Adrenal gland (tissue), 12 donors: ENCODE results near the gene CEACAM5. TPM values are rescaled to one million over a fixed set of nuclear protein-coding genes. Genes with fewer than 3 reads are reported as not detected.

Source experiments
- DNase-seq, 7 donors: peaks; one replicate each; pipeline ENCODE4 v3.0.0-alpha.2; 2019 to 2020
- H3K27ac ChIP-seq, 5 donors: fragments of 200-600 bp; sonication (generic) in 4 of 5; 1 replicate in 3 of 5; 2 replicates in 2 of 5; pipeline versions ENCODE4 v1.5.1 to v1.8.0; 2016 to 2020; ENCODE audit warnings: mild to moderate bottlenecking in 1 of 5
- H3K27me3 ChIP-seq: fragments of 200-600 bp; 2 replicates; pipeline ENCODE4 v1.8.0; 2021
- H3K36me3 ChIP-seq, 2 donors: fragments of 200-600 bp; replicated peaks in 1 of 2; 1 replicate in 1 of 2; 2 replicates in 1 of 2; pipeline versions ENCODE4 v1.5.1 to v1.8.0; 2018 to 2022
- H3K4me1 ChIP-seq, 2 donors: fragments of 200-600 bp; replicated peaks in 1 of 2; 1 replicate in 1 of 2; 2 replicates in 1 of 2; pipeline versions ENCODE4 v1.5.1 to v1.8.0; 2018 to 2021
- H3K4me3 ChIP-seq, 4 donors: fragments of 200-600 bp; sonication (generic) in 3 of 4; one replicate each; pipeline ENCODE4 v1.5.1; 2016 to 2018
- H3K9me3 ChIP-seq, 3 donors: fragments of 200-600 bp; sonication (generic) in 1 of 3; replicated peaks in 1 of 3; 1 replicate in 2 of 3; 2 replicates in 1 of 3; pipeline versions ENCODE4 v1.5.1 to v1.8.0; 2016 to 2021
- POLR2A ChIP-seq, 2 donors: fragments of 450-650 bp; IDR thresholded peaks; one replicate each; pipeline ENCODE4 v1.6.1; 2017; ENCODE audit warnings: antibody characterized with exemption in 2 of 2, mild to moderate bottlenecking in 2 of 2, moderate library complexity in 1 of 2
- WGBS, 4 donors: extraction: QIAGEN DNeasy Blood & Tissue Kit in 2 of 4; methylation state at CpG; one replicate each; pipeline versions ENCODE4 v1.1.5 to v1.1.7; 2013 to 2017; 5-methylcytosine and 5-hydroxymethylcytosine counted together
- intact Hi-C, 2 donors: fragments of 100-400 bp; cut with DNase I; formaldehyde crosslinking; loops; one replicate each; pipeline versions ENCODE4 v1.14.1 to v1.15.0; 2022 to 2023
- polyA plus RNA-seq, 3 donors: library from polyadenylated mRNA; stranded (reverse); fragments of 200-250 nt in 2 of 3; fragments of 350-450 nt in 1 of 3; fragmentation: Illumina TruSeq in 1 of 3; extraction: RNeasy Lipid Tissue Mini Kit (QIAGEN cat#74804) in 1 of 3; gene quantifications; one replicate each; pipeline ENCODE4 v1.2.3, GENCODE V29; 2013 to 2014
- total RNA-seq, 9 donors: library from RNA; depleted of rRNA in 4 of 9; stranded (reverse); fragments of >200 nt in 4 of 9; fragments of 120-200 nt in 1 of 9; fragmentation: NEBNext Ultra II Directional in 1 of 9; extraction: Animal tissue kit (Norgen Biotek cat#: 25700) in 1 of 9; gene quantifications; one replicate each; pipeline versions ENCODE4 v1.1.0 to v1.2.4, GENCODE V29; 2013 to 2023
- TF ChIP-seq, protein P1 (sequence below), 6 experiments: fragments of 450-650 bp in 4 of 6; fragments of 200-600 bp in 2 of 6; sonication (generic) in 1 of 6; IDR thresholded peaks; 1 replicate in 5 of 6; 2 replicates in 1 of 6; pipeline versions ENCODE4 v1.5.1 to v1.8.0; 2016 to 2021; ENCODE audit warnings: antibody characterized with exemption in 6 of 6, mild to moderate bottlenecking in 2 of 6, moderate library complexity in 1 of 6
- donor health status: healthy with polysubstance abuse.
- donor health status: Bipolar disorder and iron deficiency.
- donor health status: DM: yes; HTN: yes; CAD: no.
- donor health status: DM: no; HTN: no; CAD: no.
- donor health status: DM: no; HTN: no; CAD: no.
- donor health status: DM: yes; HTN: yes; CAD: no.

Gene CEACAM5
- total and polyA plus RNA-seq, 12 donors = 0.06 to 0.72 (median 0.34) TPM; not detected in 6

GRCh38 chr19:41694831-41695635 lies 13.4 kb upstream of the CEACAM5 start:
- 66 to 68% (median 66%) methylated on average over 6 to 8 of the region's 8 CpGs for WGBS, 4 donors
- Histone ChIP-seq H3K4me1 (no peaks in the 10 kb centered on the region), H3K27ac (no peak overlapping the region), H3K4me3 (no peak overlapping the region), H3K36me3 (no peaks in the 10 kb centered on the region), H3K27me3 (peaks cover 3% of the 10 kb centered on the region), H3K9me3 (no peaks in the 10 kb centered on the region)
- DNase-seq = peak in 2 of 7 donors; percentile 4 to 39
- TF ChIP-seq POLR2A (IDR thresholded peaks at IDR 0.05) = no peak
- TF ChIP-seq, protein P1, sequence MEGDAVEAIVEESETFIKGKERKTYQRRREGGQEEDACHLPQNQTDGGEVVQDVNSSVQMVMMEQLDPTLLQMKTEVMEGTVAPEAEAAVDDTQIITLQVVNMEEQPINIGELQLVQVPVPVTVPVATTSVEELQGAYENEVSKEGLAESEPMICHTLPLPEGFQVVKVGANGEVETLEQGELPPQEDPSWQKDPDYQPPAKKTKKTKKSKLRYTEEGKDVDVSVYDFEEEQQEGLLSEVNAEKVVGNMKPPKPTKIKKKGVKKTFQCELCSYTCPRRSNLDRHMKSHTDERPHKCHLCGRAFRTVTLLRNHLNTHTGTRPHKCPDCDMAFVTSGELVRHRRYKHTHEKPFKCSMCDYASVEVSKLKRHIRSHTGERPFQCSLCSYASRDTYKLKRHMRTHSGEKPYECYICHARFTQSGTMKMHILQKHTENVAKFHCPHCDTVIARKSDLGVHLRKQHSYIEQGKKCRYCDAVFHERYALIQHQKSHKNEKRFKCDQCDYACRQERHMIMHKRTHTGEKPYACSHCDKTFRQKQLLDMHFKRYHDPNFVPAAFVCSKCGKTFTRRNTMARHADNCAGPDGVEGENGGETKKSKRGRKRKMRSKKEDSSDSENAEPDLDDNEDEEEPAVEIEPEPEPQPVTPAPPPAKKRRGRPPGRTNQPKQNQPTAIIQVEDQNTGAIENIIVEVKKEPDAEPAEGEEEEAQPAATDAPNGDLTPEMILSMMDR (IDR thresholded peaks at IDR 0.05) = no peak
- intact Hi-C loops = no loop called here

DNA sequence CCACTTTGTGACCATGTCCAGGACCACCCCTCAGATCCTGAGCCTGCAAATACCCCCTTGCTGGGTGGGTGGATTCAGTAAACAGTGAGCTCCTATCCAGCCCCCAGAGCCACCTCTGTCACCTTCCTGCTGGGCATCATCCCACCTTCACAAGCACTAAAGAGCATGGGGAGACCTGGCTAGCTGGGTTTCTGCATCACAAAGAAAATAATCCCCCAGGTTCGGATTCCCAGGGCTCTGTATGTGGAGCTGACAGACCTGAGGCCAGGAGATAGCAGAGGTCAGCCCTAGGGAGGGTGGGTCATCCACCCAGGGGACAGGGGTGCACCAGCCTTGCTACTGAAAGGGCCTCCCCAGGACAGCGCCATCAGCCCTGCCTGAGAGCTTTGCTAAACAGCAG lies 12.7 kb upstream of the CEACAM5 start:
- no peaks in the 10 kb centered on the region for H3K4me1 ChIP-seq
- WGBS, 4 donors = 20 to 64% (median 58%) methylated on average over 1 to 2 of the region's 2 CpGs; no CpG with 5 or more reads in 1 of the 4 donors
- TF ChIP-seq, protein P1 (IDR thresholded peaks at IDR 0.05) = no peak
- TF ChIP-seq POLR2A (IDR thresholded peaks at IDR 0.05) = no peak
- no peaks in the 10 kb centered on the region for H3K27me3 ChIP-seq
- no peaks in the 10 kb centered on the region for H3K36me3 ChIP-seq
- intact Hi-C loops = no loop called here
- H3K9me3 ChIP-seq = no peaks in the 10 kb centered on the region
- DNase-seq = peak in 1 of 7 donors; percentile 0
- no peak overlapping the region for H3K27ac ChIP-seq
- no peak overlapping the region for H3K4me3 ChIP-seq

DNA sequence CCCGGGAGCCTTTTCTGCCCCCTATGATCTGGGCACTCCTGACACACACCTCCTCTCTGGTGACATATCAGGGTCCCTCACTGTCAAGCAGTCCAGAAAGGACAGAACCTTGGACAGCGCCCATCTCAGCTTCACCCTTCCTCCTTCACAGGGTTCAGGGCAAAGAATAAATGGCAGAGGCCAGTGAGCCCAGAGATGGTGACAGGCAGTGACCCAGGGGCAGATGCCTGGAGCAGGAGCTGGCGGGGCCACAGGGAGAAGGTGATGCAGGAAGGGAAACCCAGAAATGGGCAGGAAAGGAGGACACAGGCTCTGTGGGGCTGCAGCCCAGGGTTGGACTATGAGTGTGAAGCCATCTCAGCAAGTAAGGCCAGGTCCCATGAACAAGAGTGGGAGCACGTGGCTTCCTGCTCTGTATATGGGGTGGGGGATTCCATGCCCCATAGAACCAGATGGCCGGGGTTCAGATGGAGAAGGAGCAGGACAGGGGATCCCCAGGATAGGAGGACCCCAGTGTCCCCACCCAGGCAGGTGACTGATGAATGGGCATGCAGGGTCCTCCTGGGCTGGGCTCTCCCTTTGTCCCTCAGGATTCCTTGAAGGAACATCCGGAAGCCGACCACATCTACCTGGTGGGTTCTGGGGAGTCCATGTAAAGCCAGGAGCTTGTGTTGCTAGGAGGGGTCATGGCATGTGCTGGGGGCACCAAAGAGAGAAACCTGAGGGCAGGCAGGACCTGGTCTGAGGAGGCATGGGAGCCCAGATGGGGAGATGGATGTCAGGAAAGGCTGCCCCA lies 11.8 kb upstream of the CEACAM5 start:
- intact Hi-C loops = no loop called here
- Histone ChIP-seq H3K27me3 (no peaks in the 10 kb centered on the region), H3K4me3 (no peak overlapping the region), H3K36me3 (no peaks in the 10 kb centered on the region), H3K27ac (no peak overlapping the region), H3K9me3 (no peaks in the 10 kb centered on the region), H3K4me1 (no peaks in the 10 kb centered on the region)
- TF ChIP-seq, protein P1 (IDR thresholded peaks at IDR 0.05) = no peak
- TF ChIP-seq POLR2A (IDR thresholded peaks at IDR 0.05) = no peak
- 53 to 57% (median 55%) methylated on average over 5 to 7 of the region's 7 CpGs for WGBS, 4 donors
- peak in 2 of 7 donors; percentile 9 to 33 for DNase-seq

GRCh38 chr19:41697198-41697855 lies 11.1 kb upstream of the CEACAM5 start:
- Histone ChIP-seq H3K36me3 (no peaks in the 10 kb centered on the region), H3K4me3 (no peak overlapping the region), H3K9me3 (no peaks in the 10 kb centered on the region), H3K27ac (no peak overlapping the region), H3K4me1 (no peaks in the 10 kb centered on the region), H3K27me3 (no peaks in the 10 kb centered on the region)
- WGBS, 4 donors = 48 to 72% (median 70%) methylated on average over 5 to 9 of the region's 9 CpGs
- DNase-seq = peak in 1 of 7 donors; percentile 8
- TF ChIP-seq, protein P1 (IDR thresholded peaks at IDR 0.05) = no peak
- no peak for TF ChIP-seq POLR2A (IDR thresholded peaks at IDR 0.05)
- intact Hi-C loops = no loop called here
